SHP77 treated with DMSO at 0.1 percent for 48 hours (cell line): ENCODE results near the gene OSBPL9.
A peak's percentile ranks its signal among the peaks of the same experiment; 100 is the strongest.
"Not testable (repeated sequence)": the region's sequence is repeated elsewhere in the genome, so short reads cannot be mapped to it uniquely, and the experiment has no call there.

ENCODE experiments used
- DNase-seq: peaks from one replicate; lab custom pipeline; 2025; lab: John Stamatoyannopoulos, UW

The OSBPL9 gene

GRCh38 chr1:51664421-51665240, 47.7 kb downstream of the OSBPL9 start:
- no peak for DNase-seq

- DNase-seq, result no peak
Observed at GRCh38 chr1:51666478-51666877, 49.6 kb downstream of the OSBPL9 start.

GRCh38 chr1:51667561-51667960, 50.7 kb downstream of the OSBPL9 start:
- DNase-seq, result no peak

- DNase-seq, result peak; percentile 57
Observed at GRCh38 chr1:51669272-51669671, 52.4 kb downstream of the OSBPL9 start.

- peak; percentile 57 for DNase-seq
Observed at GRCh38 chr1:51669816-51670215, 52.9 kb downstream of the OSBPL9 start.

- peak; percentile 15 for DNase-seq
Observed at GRCh38 chr1:51671527-51672325, 54.8 kb downstream of the OSBPL9 start.

- no peak for DNase-seq
Observed at GRCh38 chr1:51673279-51673678, 56.4 kb downstream of the OSBPL9 start.

GRCh38 chr1:51675177-51675780, 58.4 kb downstream of the OSBPL9 start:
- DNase-seq, result no peak

- DNase-seq, result no peak
Observed at GRCh38 chr1:51679435-51679834, 62.5 kb downstream of the OSBPL9 start.

- DNase-seq, result no peak
Observed at GRCh38 chr1:51684776-51685175, 67.9 kb downstream of the OSBPL9 start.

GRCh38 chr1:51686450-51686849, 69.6 kb downstream of the OSBPL9 start:
- no peak for DNase-seq

GRCh38 chr1:51689075-51689440, 72.2 kb downstream of the OSBPL9 start:
- no peak for DNase-seq

GRCh38 chr1:51689643-51690042, 72.8 kb downstream of the OSBPL9 start:
- DNase-seq, result no peak

- peak; percentile 84 for DNase-seq
Observed at GRCh38 chr1:51690285-51690961, 73.5 kb downstream of the OSBPL9 start.

- DNase-seq, result no peak
Observed at GRCh38 chr1:51691920-51692319, 75.0 kb downstream of the OSBPL9 start.

- DNase-seq, result no peak
Observed at GRCh38 chr1:51693419-51694155, 76.7 kb downstream of the OSBPL9 start.

GRCh38 chr1:51697166-51697565, 80.3 kb downstream of the OSBPL9 start:
- DNase-seq, result no peak

- DNase-seq, result no peak
Observed at GRCh38 chr1:51699391-51699790, 82.5 kb downstream of the OSBPL9 start.

GRCh38 chr1:51701782-51702181, 84.9 kb downstream of the OSBPL9 start:
- DNase-seq, result not testable (repeated sequence)

- DNase-seq, result not testable (repeated sequence)
Observed at GRCh38 chr1:51702220-51702619, 85.3 kb downstream of the OSBPL9 start.

- DNase-seq, result no peak
Observed at GRCh38 chr1:51705035-51705434, 88.1 kb downstream of the OSBPL9 start.
